ENCODE results near the gene KCTD17.

DNA sequence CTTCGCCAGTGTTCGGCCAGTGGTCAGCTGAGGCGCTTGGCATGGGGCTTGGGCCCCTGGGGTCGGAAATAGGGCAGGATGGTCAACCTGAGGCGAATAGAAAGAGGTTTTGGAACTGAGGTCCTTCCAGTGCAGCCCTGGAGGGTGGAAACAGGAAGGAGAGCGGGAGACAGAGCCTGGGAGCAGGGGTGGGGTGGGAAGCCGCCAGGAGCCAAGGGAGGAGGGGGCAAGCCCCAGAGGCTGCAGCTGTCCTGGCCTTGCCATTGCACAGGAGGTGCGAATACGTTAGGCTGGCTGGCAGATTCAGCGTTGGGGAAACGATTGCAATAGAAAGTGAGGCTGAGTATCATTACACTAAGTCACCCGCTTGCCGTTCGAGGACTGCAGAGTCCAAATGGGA, 13.9 kb upstream of the KCTD17 start:
- TF ChIP-seq RFX5 (IDR thresholded peaks at IDR 0.05; ENCODE audit: low read depth, low read length): no peak
- no peak for TF ChIP-seq POLR2A (IDR thresholded peaks at IDR 0.05; ENCODE audit: low read depth, low read length)
- no peak for TF ChIP-seq RCOR1 (IDR thresholded peaks at IDR 0.05; ENCODE audit: insufficient replicate concordance, low read length)
- no peak for TF ChIP-seq MXI1 (IDR thresholded peaks at IDR 0.05; ENCODE audit: borderline replicate concordance, low read depth, low read length)
- TF ChIP-seq, protein P1, sequence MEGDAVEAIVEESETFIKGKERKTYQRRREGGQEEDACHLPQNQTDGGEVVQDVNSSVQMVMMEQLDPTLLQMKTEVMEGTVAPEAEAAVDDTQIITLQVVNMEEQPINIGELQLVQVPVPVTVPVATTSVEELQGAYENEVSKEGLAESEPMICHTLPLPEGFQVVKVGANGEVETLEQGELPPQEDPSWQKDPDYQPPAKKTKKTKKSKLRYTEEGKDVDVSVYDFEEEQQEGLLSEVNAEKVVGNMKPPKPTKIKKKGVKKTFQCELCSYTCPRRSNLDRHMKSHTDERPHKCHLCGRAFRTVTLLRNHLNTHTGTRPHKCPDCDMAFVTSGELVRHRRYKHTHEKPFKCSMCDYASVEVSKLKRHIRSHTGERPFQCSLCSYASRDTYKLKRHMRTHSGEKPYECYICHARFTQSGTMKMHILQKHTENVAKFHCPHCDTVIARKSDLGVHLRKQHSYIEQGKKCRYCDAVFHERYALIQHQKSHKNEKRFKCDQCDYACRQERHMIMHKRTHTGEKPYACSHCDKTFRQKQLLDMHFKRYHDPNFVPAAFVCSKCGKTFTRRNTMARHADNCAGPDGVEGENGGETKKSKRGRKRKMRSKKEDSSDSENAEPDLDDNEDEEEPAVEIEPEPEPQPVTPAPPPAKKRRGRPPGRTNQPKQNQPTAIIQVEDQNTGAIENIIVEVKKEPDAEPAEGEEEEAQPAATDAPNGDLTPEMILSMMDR (conservative IDR thresholded peaks at IDR 0.05; ENCODE audit: low read depth, low read length): no peak
- TF ChIP-seq, protein P2, sequence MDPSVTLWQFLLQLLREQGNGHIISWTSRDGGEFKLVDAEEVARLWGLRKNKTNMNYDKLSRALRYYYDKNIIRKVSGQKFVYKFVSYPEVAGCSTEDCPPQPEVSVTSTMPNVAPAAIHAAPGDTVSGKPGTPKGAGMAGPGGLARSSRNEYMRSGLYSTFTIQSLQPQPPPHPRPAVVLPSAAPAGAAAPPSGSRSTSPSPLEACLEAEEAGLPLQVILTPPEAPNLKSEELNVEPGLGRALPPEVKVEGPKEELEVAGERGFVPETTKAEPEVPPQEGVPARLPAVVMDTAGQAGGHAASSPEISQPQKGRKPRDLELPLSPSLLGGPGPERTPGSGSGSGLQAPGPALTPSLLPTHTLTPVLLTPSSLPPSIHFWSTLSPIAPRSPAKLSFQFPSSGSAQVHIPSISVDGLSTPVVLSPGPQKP (IDR thresholded peaks at IDR 0.05; ENCODE audit: borderline replicate concordance, low read depth, low read length): no peak
- no peak for TF ChIP-seq BHLHE40 (IDR thresholded peaks at IDR 0.05; ENCODE audit: low read depth, low read length)
- TF ChIP-seq MAFK (IDR thresholded peaks at IDR 0.05; ENCODE audit: low read depth, low read length): no peak
- no peak for TF ChIP-seq NFE2L2 (IDR thresholded peaks at IDR 0.05; ENCODE audit: low read depth, low read length)

Data from IMR-90 (cell line).